Measurements from ENCODE around the gene KNCN.
A peak's percentile ranks its signal among the peaks of the same experiment; 100 is the strongest.

The KNCN gene

GRCh38 chr1:46525253-46525983 lies 26.0 kb downstream of the KNCN start:
- no peak for DNase-seq (ENCODE audit: low read depth in 2 of 2)

- no peak for DNase-seq (ENCODE audit: low read depth in 2 of 2)
Measured at GRCh38 chr1:46524843-46525242, 26.6 kb downstream of the KNCN start.

DNA sequence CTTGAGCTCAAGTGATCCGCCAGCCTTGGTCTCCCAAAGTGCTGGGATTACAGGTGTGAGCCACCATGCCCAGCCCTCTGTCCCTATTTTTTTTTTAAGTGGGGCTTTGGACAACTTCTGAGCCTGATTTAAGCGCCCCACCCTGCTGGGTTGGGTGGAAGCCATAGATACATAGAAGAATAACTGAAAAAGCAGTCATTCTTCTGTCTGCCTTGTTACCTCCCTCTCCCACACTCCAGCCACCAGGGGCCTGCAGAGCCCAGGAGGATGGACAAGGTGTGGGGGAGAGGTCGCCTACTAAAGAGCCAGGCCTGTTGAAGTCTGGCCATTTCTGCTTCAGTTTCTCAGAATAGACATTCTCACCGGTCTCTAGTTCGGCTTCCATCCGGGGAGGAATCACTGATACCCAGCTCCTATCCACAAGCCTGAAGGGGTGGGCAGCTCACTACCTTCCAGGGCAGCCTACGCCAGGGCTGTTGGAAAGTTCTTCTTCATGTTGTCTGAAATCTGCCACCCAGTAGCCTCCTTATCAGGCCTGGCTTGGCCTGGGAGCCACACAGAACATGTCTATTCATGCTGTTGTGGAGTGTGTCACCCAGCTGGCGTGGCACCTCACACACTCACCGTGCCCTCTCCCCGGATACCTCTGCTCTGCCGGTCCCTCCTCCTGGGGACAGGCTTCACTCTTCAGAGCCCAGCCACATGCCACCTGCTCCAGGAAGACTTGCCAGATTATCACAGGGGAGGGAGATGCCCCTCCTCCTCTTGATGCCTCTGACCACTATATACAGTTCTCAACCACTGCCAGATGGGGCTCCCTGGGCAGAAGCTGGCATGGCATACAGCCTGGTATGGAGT lies 27.7 kb downstream of the KNCN start:
- no peak for DNase-seq (ENCODE audit: low read depth in 2 of 2)

DNA sequence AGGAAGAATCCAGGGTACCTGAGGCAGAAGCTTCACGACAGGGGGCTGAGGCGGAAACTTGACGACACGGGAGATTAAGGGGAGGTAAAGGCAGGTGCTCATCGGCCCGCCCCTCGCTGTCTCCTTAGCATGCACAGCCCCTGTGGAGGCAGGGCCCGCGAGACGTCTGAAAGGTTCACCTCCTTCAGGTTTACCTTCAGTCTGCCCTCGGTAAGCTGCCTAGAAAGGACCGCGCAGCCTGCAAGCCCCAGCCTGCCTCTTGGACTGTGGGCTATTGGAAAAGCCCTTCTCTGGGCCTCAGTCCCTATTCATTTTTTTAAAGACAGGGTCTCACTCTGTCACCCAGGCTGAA lies 28.5 kb downstream of the KNCN start:
- no peak for DNase-seq (ENCODE audit: low read depth in 2 of 2)

GRCh38 chr1:46522184-46522968 lies 29.1 kb downstream of the KNCN start:
- DNase-seq (ENCODE audit: low read depth in 2 of 2): peak; percentile 21 to 35

DNA sequence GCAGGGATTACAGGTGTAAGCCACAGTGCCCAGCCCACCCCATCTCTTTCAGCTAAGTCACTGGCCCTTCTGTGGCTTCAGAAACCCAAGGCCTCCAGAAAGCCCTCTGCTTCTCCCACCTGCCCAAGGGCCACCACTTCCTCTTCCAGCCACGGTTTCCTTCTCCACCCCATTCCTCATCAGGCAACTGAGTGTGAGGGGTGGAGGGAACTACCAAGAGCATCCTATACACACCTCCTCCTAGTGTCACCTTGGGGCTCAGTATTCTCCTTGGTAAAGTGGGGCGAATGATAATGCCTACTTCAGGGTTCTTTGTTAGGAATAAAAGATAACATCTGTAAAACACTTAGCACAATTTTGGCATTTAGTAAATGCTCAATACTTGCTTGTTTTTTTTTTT lies 30.0 kb downstream of the KNCN start:
- DNase-seq (ENCODE audit: low read depth in 2 of 2): no peak

GRCh38 chr1:46520063-46520911 lies 31.2 kb downstream of the KNCN start:
- DNase-seq (ENCODE audit: low read depth in 2 of 2): no peak

DNA sequence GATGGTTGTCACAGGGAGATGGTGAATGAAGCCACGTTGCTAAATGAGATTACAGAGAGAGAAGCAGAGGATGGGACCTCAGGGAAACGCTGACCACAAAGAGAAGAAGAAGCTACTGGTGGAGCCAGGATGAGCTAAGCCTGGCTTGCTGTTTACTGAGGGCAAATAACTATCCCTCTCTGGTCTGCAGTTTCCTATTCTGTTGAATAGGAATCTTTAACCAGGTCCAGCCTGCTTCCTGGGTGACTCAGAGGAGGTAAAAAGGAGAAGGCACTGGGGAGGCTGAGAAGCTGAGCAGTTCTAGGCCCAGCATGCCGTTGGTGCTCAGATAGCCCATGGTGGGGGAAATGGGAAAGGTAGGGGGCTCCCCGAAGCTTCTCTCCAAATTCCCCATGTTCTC lies 32.2 kb downstream of the KNCN start:
- no peak for DNase-seq (ENCODE audit: low read depth in 2 of 2)

- no peak for DNase-seq (ENCODE audit: low read depth in 2 of 2)
Measured at GRCh38 chr1:46517932-46518498, 33.4 kb downstream of the KNCN start.

- no peak for DNase-seq (ENCODE audit: low read depth in 2 of 2)
Measured at GRCh38 chr1:46517010-46517600, 34.3 kb downstream of the KNCN start.

GRCh38 chr1:46516200-46516950 lies 35.1 kb downstream of the KNCN start:
- no peak for DNase-seq (ENCODE audit: low read depth in 2 of 2)

- no peak for DNase-seq (ENCODE audit: low read depth in 2 of 2)
Measured at GRCh38 chr1:46515576-46515975, 35.9 kb downstream of the KNCN start.

- DNase-seq (ENCODE audit: low read depth in 2 of 2): no peak
Measured at GRCh38 chr1:46513536-46513935, 37.9 kb downstream of the KNCN start.

GRCh38 chr1:46512792-46513190 lies 38.7 kb downstream of the KNCN start:
- DNase-seq (ENCODE audit: low read depth in 2 of 2): no peak

DNA sequence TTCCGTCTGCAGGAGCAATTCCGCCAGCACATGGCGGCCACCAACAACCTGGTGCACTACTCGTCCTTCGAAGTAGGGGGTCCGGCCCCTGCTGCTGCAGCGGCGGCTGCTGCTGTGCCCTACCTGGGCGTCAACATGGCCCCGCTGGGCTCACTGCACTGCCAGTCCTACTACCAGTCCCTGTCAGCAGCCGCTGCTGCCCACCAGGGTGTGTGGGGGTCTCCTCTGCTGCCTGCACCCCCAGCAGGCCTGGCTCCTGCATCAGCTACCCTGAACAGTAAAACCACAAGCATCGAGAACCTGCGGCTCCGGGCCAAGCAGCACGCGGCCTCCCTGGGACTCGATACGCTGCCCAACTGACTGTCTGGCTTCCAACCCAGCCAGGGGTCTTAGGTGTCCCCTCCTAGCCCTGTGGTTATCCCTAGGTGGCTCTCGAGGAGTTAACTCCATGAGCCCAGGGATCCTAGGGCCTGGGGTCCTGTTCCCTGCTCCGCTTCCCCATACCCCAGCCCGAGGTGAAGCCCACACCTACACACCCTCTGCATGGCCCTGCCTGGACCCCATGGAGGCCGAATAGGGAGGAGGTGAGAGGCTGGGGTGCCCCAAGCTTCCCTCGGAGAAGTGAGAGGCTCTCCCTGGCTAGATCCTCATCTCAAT lies 39.2 kb downstream of the KNCN start:
- no peak for DNase-seq (ENCODE audit: low read depth in 2 of 2)

GRCh38 chr1:46510998-46511365 lies 40.5 kb downstream of the KNCN start:
- no peak for DNase-seq (ENCODE audit: low read depth in 2 of 2)

GRCh38 chr1:46510341-46510997 lies 41.0 kb downstream of the KNCN start:
- no peak for DNase-seq (ENCODE audit: low read depth in 2 of 2)

DNA sequence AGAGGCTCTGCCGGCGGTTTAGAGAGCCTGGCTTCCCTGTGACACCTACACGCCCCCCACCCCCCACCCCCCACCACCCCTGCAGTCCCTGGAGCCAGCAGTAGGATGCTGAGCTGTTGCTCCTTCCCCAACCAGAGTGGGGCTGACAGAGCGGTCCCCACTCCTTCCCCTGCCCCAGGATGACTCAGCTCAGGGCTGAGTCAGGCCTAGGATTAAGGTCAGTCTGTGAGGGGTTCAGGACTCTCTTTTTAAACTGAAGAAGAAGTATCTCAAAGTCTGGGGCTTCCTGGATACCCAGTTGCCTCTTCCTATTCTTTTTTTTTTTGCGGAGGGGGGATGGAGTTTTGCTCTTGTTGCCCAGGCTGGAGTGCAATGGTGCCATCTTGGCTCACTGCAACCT lies 42.7 kb downstream of the KNCN start:
- DNase-seq (ENCODE audit: low read depth in 2 of 2): no peak
